Calu3 (cell line): ENCODE measurements around the gene UMOD. TPM values are rescaled to one million over a fixed set of nuclear protein-coding genes. Genes with fewer than 3 reads are reported as not detected.

Experiments used
- BruUV-seq: library from RNA; stranded (reverse); fragments of 400-500 nt; replicated peaks from 2 replicates; lab custom pipeline; 2021; lab: Mats Ljungman, UMichigan
- CTCF ChIA-PET: fragments of 300-600 bp; sonication (Branson Sonifier 250); formaldehyde crosslinking; loops from one replicate; lab custom pipeline; 2022; ENCODE audit warnings: antibody characterized with exemption; lab: Charles Lee
- DNase-seq: peaks from one replicate; pipeline ENCODE4 v3.0.0; 2022
- H3K27ac Mint-ChIP-seq: one replicate; pipeline ENCODE4 v1.8.0; 2022; ENCODE audit warnings: mixed read lengths; ENCODE audit not compliant: unreplicated experiment
- H3K27me3 Mint-ChIP-seq: one replicate; pipeline ENCODE4 v1.8.0; 2022; ENCODE audit warnings: mixed read lengths; ENCODE audit not compliant: unreplicated experiment
- H3K36me3 Mint-ChIP-seq: one replicate; pipeline ENCODE4 v1.8.0; 2022; ENCODE audit warnings: mild to moderate bottlenecking, moderate library complexity, mixed read lengths; ENCODE audit not compliant: insufficient read depth, unreplicated experiment
- H3K4me1 Mint-ChIP-seq: one replicate; pipeline ENCODE4 v1.8.0; 2022; ENCODE audit warnings: mild to moderate bottlenecking, low read depth, mixed read lengths; ENCODE audit not compliant: unreplicated experiment
- H3K4me3 Mint-ChIP-seq: one replicate; pipeline ENCODE4 v1.8.0; 2022; ENCODE audit warnings: mild to moderate bottlenecking, low read depth, moderate library complexity, mixed read lengths; ENCODE audit not compliant: unreplicated experiment
- H3K9me3 Mint-ChIP-seq: one replicate; pipeline ENCODE4 v1.8.0; 2022; ENCODE audit warnings: low read depth, mixed read lengths; ENCODE audit not compliant: unreplicated experiment
- intact Hi-C: fragments of 100-400 bp; cut with micrococcal nuclease; formaldehyde crosslinking; loops from one replicate; pipeline ENCODE4 v1.10.0; 2022; ENCODE audit not compliant: unreplicated experiment
- total RNA-seq: library from RNA; stranded (reverse); gene quantifications from 2 replicates; pipeline ENCODE4 v1.2.3, GENCODE V29; 2022
- TF ChIP-seq, protein P1 (sequence below): fragments of 200-600 bp; IDR thresholded peaks from one replicate; pipeline ENCODE4 v1.8.0; 2022; ENCODE audit warnings: antibody characterized with exemption; ENCODE audit not compliant: unreplicated experiment

The UMOD gene
- total RNA-seq, 1 experiment from 2014 or later, result not detected

DNA sequence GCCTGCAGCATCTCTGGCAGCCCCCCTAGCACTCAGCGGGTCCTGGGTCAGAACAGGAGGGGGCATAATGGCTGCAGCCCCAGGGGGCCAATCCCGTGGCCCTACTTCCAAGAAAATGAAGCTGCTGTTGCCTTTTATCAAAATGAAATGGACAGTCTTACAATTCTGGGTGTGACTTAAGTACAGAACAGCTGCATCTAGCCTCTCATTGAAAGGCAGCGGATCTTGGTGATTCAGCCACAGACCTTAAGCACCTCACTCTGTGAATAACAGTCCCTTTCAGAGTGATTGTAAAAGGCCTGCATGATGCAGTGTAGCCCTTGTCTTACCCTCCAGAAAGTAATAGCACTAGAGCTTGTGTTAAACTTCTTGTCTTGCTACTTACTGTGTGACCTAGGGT lies 11.5 kb upstream of the UMOD start:
- Mint-ChIP-seq H3K9me3 (no peaks in the 10 kb centered on the region), H3K4me1 (no peaks in the 10 kb centered on the region), H3K4me3 (no peak overlapping the region), H3K27ac (no peak overlapping the region), H3K27me3 (peaks cover 82% of the 10 kb centered on the region), H3K36me3 (no peaks in the 10 kb centered on the region)
- no TSS peak for BruUV-seq
- TF ChIP-seq, protein P1, sequence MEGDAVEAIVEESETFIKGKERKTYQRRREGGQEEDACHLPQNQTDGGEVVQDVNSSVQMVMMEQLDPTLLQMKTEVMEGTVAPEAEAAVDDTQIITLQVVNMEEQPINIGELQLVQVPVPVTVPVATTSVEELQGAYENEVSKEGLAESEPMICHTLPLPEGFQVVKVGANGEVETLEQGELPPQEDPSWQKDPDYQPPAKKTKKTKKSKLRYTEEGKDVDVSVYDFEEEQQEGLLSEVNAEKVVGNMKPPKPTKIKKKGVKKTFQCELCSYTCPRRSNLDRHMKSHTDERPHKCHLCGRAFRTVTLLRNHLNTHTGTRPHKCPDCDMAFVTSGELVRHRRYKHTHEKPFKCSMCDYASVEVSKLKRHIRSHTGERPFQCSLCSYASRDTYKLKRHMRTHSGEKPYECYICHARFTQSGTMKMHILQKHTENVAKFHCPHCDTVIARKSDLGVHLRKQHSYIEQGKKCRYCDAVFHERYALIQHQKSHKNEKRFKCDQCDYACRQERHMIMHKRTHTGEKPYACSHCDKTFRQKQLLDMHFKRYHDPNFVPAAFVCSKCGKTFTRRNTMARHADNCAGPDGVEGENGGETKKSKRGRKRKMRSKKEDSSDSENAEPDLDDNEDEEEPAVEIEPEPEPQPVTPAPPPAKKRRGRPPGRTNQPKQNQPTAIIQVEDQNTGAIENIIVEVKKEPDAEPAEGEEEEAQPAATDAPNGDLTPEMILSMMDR, result no peak
- intact Hi-C loops, result no loop called here
- CTCF ChIA-PET, result interaction anchor here (0.9 kb wide), 1 partner anchor 781 kb away, joined by 3 read pairs; no protein-coding TSS in a partner anchor
- DNase-seq, result no peak

DNA sequence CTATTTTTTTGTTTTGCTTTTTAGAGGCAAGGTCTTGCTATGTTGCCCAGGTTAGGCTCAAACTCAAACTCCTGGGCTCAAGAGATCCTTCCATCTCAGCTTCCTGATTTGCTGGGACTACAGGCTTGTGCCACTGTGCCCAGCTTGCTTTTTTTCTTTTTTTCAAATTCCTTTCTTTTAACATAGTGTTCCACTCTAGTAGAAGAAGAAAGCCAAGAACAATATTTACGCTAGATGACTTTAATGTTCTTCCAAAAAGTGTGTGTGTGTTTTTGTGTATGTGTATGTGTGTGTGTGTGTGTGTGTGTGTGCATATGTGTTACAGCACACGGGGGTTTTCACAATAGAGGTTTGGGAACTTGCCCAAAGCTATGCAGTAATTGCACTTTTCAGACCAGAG lies 10.7 kb upstream of the UMOD start:
- Mint-ChIP-seq H3K36me3 (no peaks in the 10 kb centered on the region), H3K4me3 (no peak overlapping the region), H3K27ac (no peak overlapping the region), H3K4me1 (no peaks in the 10 kb centered on the region), H3K27me3 (peaks cover 82% of the 10 kb centered on the region), H3K9me3 (no peaks in the 10 kb centered on the region)
- CTCF ChIA-PET, result interaction anchor here (0.6 kb wide), 1 partner anchor 60 kb away, joined by 5 read pairs; no protein-coding TSS in a partner anchor
- BruUV-seq, result no TSS peak
- TF ChIP-seq, protein P1, result no peak
- no peak for DNase-seq
- intact Hi-C loops, result no loop called here

DNA sequence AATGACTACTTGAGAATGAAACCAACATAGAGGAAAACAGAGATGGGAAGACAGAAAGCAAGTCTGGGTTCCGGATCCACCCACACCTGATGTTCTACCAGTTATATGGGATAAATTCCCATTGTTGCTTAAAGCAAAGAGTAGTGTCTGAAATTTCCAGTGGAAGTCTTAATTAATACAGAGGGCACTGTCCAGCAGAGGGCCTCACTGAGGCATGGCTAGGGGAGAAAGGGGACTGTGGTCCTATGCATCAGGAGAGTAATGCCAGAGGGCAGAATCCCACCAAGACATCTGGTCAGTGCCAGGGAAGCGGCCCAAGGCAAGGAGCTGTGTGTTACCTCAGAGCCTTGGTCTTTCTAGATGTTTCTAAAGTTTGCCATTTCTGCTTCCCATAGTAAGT lies 7.5 kb upstream of the UMOD start:
- CTCF ChIA-PET, result no interaction called here
- no peak for DNase-seq
- Mint-ChIP-seq H3K36me3 (no peaks in the 10 kb centered on the region), H3K4me3 (no peak overlapping the region), H3K4me1 (no peaks in the 10 kb centered on the region), H3K27me3 (peaks cover 86% of the 10 kb centered on the region), H3K9me3 (no peaks in the 10 kb centered on the region), H3K27ac (no peak overlapping the region)
- intact Hi-C loops, result no loop called here
- BruUV-seq, result no TSS peak
- TF ChIP-seq, protein P1, result no peak

DNA sequence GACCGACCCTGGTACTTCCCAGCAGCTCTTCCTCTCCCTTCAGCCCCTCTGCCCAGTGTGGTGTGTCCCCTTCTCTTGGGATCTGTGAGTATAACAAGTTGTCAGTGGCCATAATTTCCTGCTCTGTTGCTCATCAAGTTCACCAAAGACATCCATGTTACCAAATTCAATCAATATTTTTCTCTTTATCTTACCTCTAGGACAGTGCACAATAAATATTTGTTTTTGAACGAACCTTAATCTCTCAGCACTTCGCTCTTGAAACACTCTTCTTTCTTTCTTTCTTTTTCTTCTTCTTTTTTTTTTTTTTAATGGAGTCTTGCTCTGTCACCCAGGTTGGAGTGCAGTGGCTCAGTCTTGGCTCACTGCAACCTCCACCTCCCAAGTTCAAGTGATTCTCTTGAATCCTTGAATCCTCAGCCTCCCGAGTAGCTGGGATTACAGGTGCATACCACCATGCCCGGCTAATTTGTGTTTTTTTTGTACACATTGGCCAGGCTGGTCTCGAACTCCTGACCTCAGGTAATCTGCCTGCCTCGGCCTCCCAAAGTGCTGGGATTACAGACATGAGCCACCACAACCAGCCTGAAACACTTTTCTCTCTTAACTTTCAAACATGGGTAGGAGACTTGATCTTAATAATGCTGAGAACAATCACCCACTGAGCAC lies 2.7 kb upstream of the UMOD start:
- CTCF ChIA-PET, result no interaction called here
- Mint-ChIP-seq H3K4me1 (no peaks in the 10 kb centered on the region), H3K36me3 (no peaks in the 10 kb centered on the region), H3K9me3 (no peaks in the 10 kb centered on the region), H3K27ac (no peak overlapping the region), H3K4me3 (no peak overlapping the region), H3K27me3 (peaks cover 89% of the 10 kb centered on the region)
- intact Hi-C loops, result no loop called here
- TF ChIP-seq, protein P1, result no peak
- BruUV-seq, result no TSS peak
- no peak for DNase-seq
